Endothelial cell of umbilical vein (primary cell): ENCODE data around the gene SSBP3. TPM values are rescaled to one million over a fixed set of nuclear protein-coding genes. Genes with fewer than 3 reads are reported as not detected.

Source experiments
- BruUV-seq: library from RNA; stranded (reverse); fragments of 400-500 nt; replicated peaks from 2 replicates; lab custom pipeline; 2021; lab: Mats Ljungman, UMichigan
- CTCF ChIA-PET: fragments of 300-600, 350-600 bp; sonication (Branson Sonifier 250); formaldehyde crosslinking; loops from one replicate; lab custom pipeline; 2021; ENCODE audit warnings: antibody characterized with exemption, inconsistent platforms; lab: Charles Lee
- POLR2A ChIA-PET: fragments of 300-600, 350-600 bp; sonication (Branson Sonifier 250); formaldehyde crosslinking; loops from one replicate; lab custom pipeline; 2021; ENCODE audit warnings: antibody characterized with exemption, inconsistent platforms; lab: Charles Lee
- DNase-seq: peaks from one replicate; pipeline ENCODE4 v3.0.0-alpha.2; 2011; ENCODE audit warnings: low read depth, low spot score
- FAIRE-seq: peaks from 2 replicates; lab custom pipeline; 2011; peaks lifted over from hg19 to GRCh38; lab: Jason Lieb, UNC
- H2AFZ ChIP-seq: 2 replicates; pipeline ENCODE4 v1.6.0; 2012; ENCODE audit warnings: low read depth, low read length, control low read depth, inconsistent platforms
- H3K27ac ChIP-seq: 2 replicates; pipeline ENCODE4 v1.5.1; 2011; ENCODE audit warnings: low read depth, mild to moderate bottlenecking, control low read depth, low read length, moderate library complexity; ENCODE audit not compliant: insufficient read depth
- H3K27me3 ChIP-seq, 2 experiments: 2 replicates each; pipeline versions ENCODE4 v1.6.0 to v1.6.1; 2011; ENCODE audit warnings: low read length in 2 of 2, mixed read lengths in 1 of 2; ENCODE audit not compliant: control insufficient read depth in 2 of 2, insufficient read depth in 2 of 2
- H3K36me3 ChIP-seq, 2 experiments: 2 replicates in 1 of 2; 3 replicates in 1 of 2; pipeline ENCODE4 v1.5.1; 2011; ENCODE audit warnings: low read length in 2 of 2, mild to moderate bottlenecking in 1 of 2, moderate library complexity in 1 of 2; ENCODE audit not compliant: control insufficient read depth in 2 of 2, insufficient read depth in 2 of 2; ENCODE audit errors: extremely low read depth in 1 of 2
- H3K4me1 ChIP-seq: 3 replicates; pipeline ENCODE4 v1.5.1; 2011; ENCODE audit warnings: mild to moderate bottlenecking, low read length; ENCODE audit not compliant: control insufficient read depth, insufficient read depth; ENCODE audit errors: extremely low read depth
- H3K4me2 ChIP-seq: 2 replicates; pipeline ENCODE4 v1.6.1; 2011; ENCODE audit warnings: low read length, control low read depth, mixed read lengths; ENCODE audit not compliant: insufficient read depth
- H3K4me3 ChIP-seq, 3 experiments: fragments of 200-600 bp in 1 of 3; sonication (generic), shearing (Covaris generic) in 1 of 3; replicated peaks in 1 of 3; 2 replicates each; pipeline ENCODE4 v1.5.1; 2011 to 2016; ENCODE audit warnings: control low read depth in 3 of 3, low read length in 3 of 3, mild to moderate bottlenecking in 2 of 3, inconsistent platforms in 1 of 3, low read depth in 1 of 3, moderate library complexity in 1 of 3; ENCODE audit not compliant: insufficient read depth in 1 of 3
- H3K79me2 ChIP-seq: 2 replicates; pipeline ENCODE4 v1.6.0; 2012; ENCODE audit warnings: low read length, inconsistent platforms; ENCODE audit not compliant: control insufficient read depth, insufficient read depth
- H3K9ac ChIP-seq: replicated peaks from 2 replicates; pipeline ENCODE3; 2011; ENCODE audit warnings: low read length, control low read depth; ENCODE audit not compliant: insufficient read depth; ENCODE audit errors: extremely low read depth
- H3K9me1 ChIP-seq: replicated peaks from 3 replicates; pipeline ENCODE4 v1.6.0; 2011; ENCODE audit warnings: mild to moderate bottlenecking, low read length; ENCODE audit not compliant: control insufficient read depth, insufficient read depth; ENCODE audit errors: extremely low read depth
- H3K9me3 ChIP-seq: replicated peaks from 2 replicates; pipeline ENCODE4 v1.5.1; 2012; ENCODE audit warnings: low read length, inconsistent platforms; ENCODE audit not compliant: control insufficient read depth, insufficient read depth
- H4K20me1 ChIP-seq: replicated peaks from 2 replicates; pipeline ENCODE3; 2011; ENCODE audit warnings: mild to moderate bottlenecking, low read length; ENCODE audit not compliant: control insufficient read depth, insufficient read depth; ENCODE audit errors: extremely low read depth
- EZH2 ChIP-seq: IDR thresholded peaks from 2 replicates; pipeline ENCODE4 v1.6.1; 2012; ENCODE audit warnings: borderline replicate concordance, low read depth, mild to moderate bottlenecking, moderate library complexity, low read length, inconsistent platforms; ENCODE audit not compliant: severe bottlenecking
- FOS ChIP-seq: IDR thresholded peaks from 2 replicates; pipeline ENCODE4 v1.6.1; 2011; ENCODE audit warnings: mild to moderate bottlenecking, low read length, moderate library complexity, borderline replicate concordance; ENCODE audit not compliant: insufficient read depth
- JUN ChIP-seq: IDR thresholded peaks from 2 replicates; pipeline ENCODE4 v1.6.1; 2011; ENCODE audit warnings: borderline replicate concordance, low read depth; ENCODE audit not compliant: insufficient read length, insufficient read depth
- MYC ChIP-seq: IDR thresholded peaks from one replicate; pipeline ENCODE4 v1.6.1; 2011; ENCODE audit warnings: mild to moderate bottlenecking, low read depth, low read length
- POLR2A ChIP-seq: IDR thresholded peaks from 2 replicates; pipeline ENCODE4 v1.6.1; 2012; ENCODE audit warnings: low read depth, mild to moderate bottlenecking, control low read depth, low read length
- dilution Hi-C: fragments of 300-500 bp; cut with MboI; formaldehyde crosslinking; loops from one replicate; pipeline ENCODE4 v1.15.0; 2019; ENCODE audit warnings: low sequenced_read_pairs; ENCODE audit not compliant: extremely low pct_ligation_motif_present
- intact Hi-C: fragments of 100-400 bp; cut with micrococcal nuclease; formaldehyde crosslinking; loops from one replicate; pipeline ENCODE4 v1.10.0; 2022
- polyA plus RNA-seq, 4 experiments: library from polyadenylated mRNA; depleted of rRNA in 3 of 4; stranded (reverse) in 3 of 4; unstranded in 1 of 4; fragments of >200 nt; gene quantifications; 2 replicates each; pipeline versions ENCODE4 v1.2.1 to v1.2.3, GENCODE V29; 2011 to 2012; ENCODE audit warnings: missing spikeins in 1 of 4
- total RNA-seq: library from RNA; stranded (reverse); gene quantifications from 2 replicates; pipeline ENCODE4 v1.2.3, GENCODE V29; 2021
- TF ChIP-seq, protein P1 (sequence below), 2 donors: IDR thresholded peaks; 1 replicate in 1 of 2; 2 replicates in 1 of 2; pipeline ENCODE4 v1.5.1; 2011; ENCODE audit warnings: low read length in 2 of 2, mild to moderate bottlenecking in 2 of 2, moderate library complexity in 2 of 2, control low read depth in 1 of 2, inconsistent platforms in 1 of 2, low read depth in 1 of 2; ENCODE audit not compliant: insufficient read depth in 1 of 2; ENCODE audit errors: extremely low read depth in 1 of 2
- TF ChIP-seq, protein P2 (sequence below): IDR thresholded peaks from 2 replicates; pipeline ENCODE4 v1.6.1; 2011; ENCODE audit not compliant: insufficient read depth, insufficient read length

SSBP3 gene
- total and polyA plus RNA-seq, 2 donors (not counting 3 experiments of a cell fraction or from before 2014, with no cell fraction given), result 44.9 to 59.4 TPM

DNA sequence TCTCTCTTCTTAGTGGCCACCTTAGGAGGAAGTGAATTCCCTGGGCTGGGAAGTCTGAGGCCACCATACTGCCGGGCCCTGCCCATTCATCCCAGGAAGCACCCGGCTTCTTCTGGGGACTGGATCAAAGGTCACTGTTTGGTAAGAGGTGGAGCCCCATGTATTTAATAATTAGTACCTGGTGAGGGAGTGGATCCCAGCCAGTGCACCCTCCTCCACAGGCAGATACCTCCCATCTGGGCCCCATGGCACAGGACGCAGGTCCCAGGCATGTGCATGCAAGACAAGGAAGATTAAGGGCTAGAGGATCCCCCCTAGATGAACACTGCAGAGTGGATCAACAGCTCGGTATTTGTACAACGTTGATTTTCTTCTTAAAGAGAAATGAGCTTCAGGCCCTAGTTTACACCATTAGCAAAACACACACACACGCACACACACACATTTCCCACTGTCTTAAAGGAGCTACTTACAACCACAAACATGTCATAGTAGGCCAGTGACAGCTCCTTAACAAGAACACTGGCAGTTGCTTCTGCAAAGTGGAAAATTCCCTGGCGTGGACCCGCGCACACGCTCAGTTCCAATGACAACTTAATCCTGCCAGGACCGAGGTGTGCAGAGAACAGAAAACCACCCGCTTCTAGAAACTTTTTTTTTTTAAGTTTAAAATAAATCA, 115.5 kb downstream of the SSBP3 start:
- Histone ChIP-seq H3K4me3 (no peak overlapping the region), H3K79me2 (peaks cover 30% of the 10 kb centered on the region), H3K9me3 (no peaks in the 10 kb centered on the region), H3K4me1 (peaks cover 11% of the 10 kb centered on the region), H3K9ac (no peak overlapping the region), H3K27me3 (no peaks in the 10 kb centered on the region), H4K20me1 (peaks cover 2% of the 10 kb centered on the region), H3K36me3 (no peaks in the 10 kb centered on the region), H3K4me2 (no peak overlapping the region), H3K27ac (no peak overlapping the region), H2AFZ (no peak overlapping the region), H3K9me1 (no peaks in the 10 kb centered on the region)
- no TSS peak for BruUV-seq
- DNase-seq (no peak), FAIRE-seq (peak; percentile 28)
- TF ChIP-seq, protein P1, sequence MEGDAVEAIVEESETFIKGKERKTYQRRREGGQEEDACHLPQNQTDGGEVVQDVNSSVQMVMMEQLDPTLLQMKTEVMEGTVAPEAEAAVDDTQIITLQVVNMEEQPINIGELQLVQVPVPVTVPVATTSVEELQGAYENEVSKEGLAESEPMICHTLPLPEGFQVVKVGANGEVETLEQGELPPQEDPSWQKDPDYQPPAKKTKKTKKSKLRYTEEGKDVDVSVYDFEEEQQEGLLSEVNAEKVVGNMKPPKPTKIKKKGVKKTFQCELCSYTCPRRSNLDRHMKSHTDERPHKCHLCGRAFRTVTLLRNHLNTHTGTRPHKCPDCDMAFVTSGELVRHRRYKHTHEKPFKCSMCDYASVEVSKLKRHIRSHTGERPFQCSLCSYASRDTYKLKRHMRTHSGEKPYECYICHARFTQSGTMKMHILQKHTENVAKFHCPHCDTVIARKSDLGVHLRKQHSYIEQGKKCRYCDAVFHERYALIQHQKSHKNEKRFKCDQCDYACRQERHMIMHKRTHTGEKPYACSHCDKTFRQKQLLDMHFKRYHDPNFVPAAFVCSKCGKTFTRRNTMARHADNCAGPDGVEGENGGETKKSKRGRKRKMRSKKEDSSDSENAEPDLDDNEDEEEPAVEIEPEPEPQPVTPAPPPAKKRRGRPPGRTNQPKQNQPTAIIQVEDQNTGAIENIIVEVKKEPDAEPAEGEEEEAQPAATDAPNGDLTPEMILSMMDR (IDR thresholded peaks at IDR 0.05; ENCODE audit: extremely low read depth in 1 of 2, insufficient read depth in 1 of 2, low read depth in 1 of 2, low read length in 2 of 2), result no peak
- TF ChIP-seq JUN (no peak), FOS (no peak), POLR2A (no peak), EZH2 (no peak), MYC (no peak)
- TF ChIP-seq, protein P2, sequence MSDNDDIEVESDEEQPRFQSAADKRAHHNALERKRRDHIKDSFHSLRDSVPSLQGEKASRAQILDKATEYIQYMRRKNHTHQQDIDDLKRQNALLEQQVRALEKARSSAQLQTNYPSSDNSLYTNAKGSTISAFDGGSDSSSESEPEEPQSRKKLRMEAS, result no peak
- intact Hi-C loops, result no loop called here
- CTCF ChIA-PET, result interaction anchor here (0.6 to 1.5 kb wide), 5 partner anchors 10 to 169 kb away, joined by 3 read pairs; no protein-coding TSS in a partner anchor
- POLR2A ChIA-PET, result no interaction called here
- dilution Hi-C loops, result no loop called here
